Tibial nerve (tissue), 4 donors: ENCODE results near the gene TENT4A. TPM values are rescaled to one million over a fixed set of nuclear protein-coding genes. Genes with fewer than 3 reads are reported as not detected.

Experiments
- DNase-seq, 2 donors: peaks; one replicate each; pipeline ENCODE4 v3.0.0-alpha.2; 2019; ENCODE audit warnings: low spot score in 2 of 2
- H3K27ac ChIP-seq, 4 donors: fragments of 200-600 bp; sonication (generic) in 3 of 4; one replicate each; pipeline ENCODE4 v1.5.1; 2017 to 2019; ENCODE audit warnings: mild to moderate bottlenecking in 1 of 4
- H3K27me3 ChIP-seq, 2 donors: fragments of 200-600 bp; sonication (generic) in 1 of 2; one replicate each; pipeline versions ENCODE4 v1.5.1 to v1.6.0; 2017 to 2019
- H3K36me3 ChIP-seq, 3 donors: fragments of 200-600 bp; sonication (generic); one replicate each; pipeline ENCODE4 v1.5.1; 2018 to 2019
- H3K4me1 ChIP-seq, 4 donors: fragments of 200-600 bp; sonication (generic) in 3 of 4; one replicate each; pipeline ENCODE4 v1.5.1; 2017 to 2019
- H3K4me3 ChIP-seq, 4 donors: fragments of 200-600 bp; sonication (generic) in 3 of 4; one replicate each; pipeline ENCODE4 v1.5.1; 2017 to 2019; ENCODE audit warnings: mild to moderate bottlenecking in 1 of 4, moderate library complexity in 1 of 4
- H3K9me3 ChIP-seq, 4 donors: fragments of 200-600 bp; sonication (generic) in 3 of 4; one replicate each; pipeline ENCODE4 v1.5.1; 2017 to 2019
- CTCF ChIP-seq, 5 experiments: fragments of 200-600 bp in 3 of 5; fragments of 450-650 bp in 2 of 5; sonication (generic) in 3 of 5; IDR thresholded peaks; one replicate each; pipeline ENCODE4 v1.5.1; 2016 to 2019; ENCODE audit warnings: antibody characterized with exemption in 5 of 5, mild to moderate bottlenecking in 3 of 5, moderate library complexity in 2 of 5
- EP300 ChIP-seq, 2 donors: sonication (generic); formaldehyde crosslinking; IDR thresholded peaks; one replicate each; pipeline ENCODE4 v1.6.1; 2017; ENCODE audit warnings: antibody characterized with exemption in 2 of 2, mild to moderate bottlenecking in 1 of 2
- POLR2A ChIP-seq, 2 donors: fragments of 450-650 bp; IDR thresholded peaks; one replicate each; pipeline ENCODE4 v1.6.1; 2017; ENCODE audit warnings: antibody characterized with exemption in 2 of 2, mild to moderate bottlenecking in 2 of 2, moderate library complexity in 2 of 2
- WGBS, 2 donors: methylation state at CpG; one replicate each; pipeline ENCODE4 v1.1.5; 2018; 5-methylcytosine and 5-hydroxymethylcytosine counted together
- total RNA-seq, 4 donors: library from RNA; depleted of rRNA; stranded (reverse); fragments of >200 nt; gene quantifications; one replicate each; pipeline ENCODE4 v1.1.0, GENCODE V29; 2016

TENT4A gene
- total RNA-seq, 4 donors from 2014 or later = 22.7 to 34.1 (median 29.2) TPM

- H3K9me3 ChIP-seq = no peaks in the 10 kb centered on the region
- no peak for TF ChIP-seq EP300 (IDR thresholded peaks at IDR 0.05)
- no peak for TF ChIP-seq CTCF (IDR thresholded peaks at IDR 0.05)
- TF ChIP-seq POLR2A (IDR thresholded peaks at IDR 0.05) = no peak
- no peak for DNase-seq
- peak overlapping the region in 2 of 4 donors; percentile 63 to 74 for H3K27ac ChIP-seq
- WGBS, 2 donors = 26 to 30% methylated on average over 10 to 13 of the region's 13 CpGs
- H3K27me3 ChIP-seq = no peaks in the 10 kb centered on the region
- H3K4me1 ChIP-seq = peaks cover 0 to 78% (median 47%) of the 10 kb centered on the region in 4 donors
- peaks cover 0 to 4% (median 0%) of the 10 kb centered on the region in 3 donors for H3K36me3 ChIP-seq
- peak overlapping the region in 1 of 4 donors; percentile 6 for H3K4me3 ChIP-seq
Measured at GRCh38 chr5:6732634-6733410, 19.6 kb downstream of the TENT4A start.

GRCh38 chr5:6733411-6734242, 20.4 kb downstream of the TENT4A start:
- Histone ChIP-seq H3K27ac (peak overlapping the region in 2 of 4 donors; percentile 63 to 74), H3K4me1 (peaks cover 0 to 70% (median 43%) of the 10 kb centered on the region in 4 donors)

GRCh38 chr5:6734243-6734700, 21.0 kb downstream of the TENT4A start:
- H3K4me3 ChIP-seq = no peak overlapping the region
- WGBS, 2 donors = 60 to 68% methylated on average over 7 to 11 of the region's 11 CpGs
- no peaks in the 10 kb centered on the region for H3K9me3 ChIP-seq
- peaks cover 0 to 63% (median 39%) of the 10 kb centered on the region in 4 donors for H3K4me1 ChIP-seq
- H3K36me3 ChIP-seq = peaks cover 0 to 19% (median 3%) of the 10 kb centered on the region in 3 donors
- DNase-seq = peak in 1 of 2 donors; percentile 18
- H3K27me3 ChIP-seq = no peaks in the 10 kb centered on the region
- TF ChIP-seq CTCF (IDR thresholded peaks at IDR 0.05) = no peak
- TF ChIP-seq POLR2A (IDR thresholded peaks at IDR 0.05) = no peak
- no peak for TF ChIP-seq EP300 (IDR thresholded peaks at IDR 0.05)
- H3K27ac ChIP-seq = no peak overlapping the region

More at GRCh38 chr5:6733411-6734242, 20.4 kb downstream of the TENT4A start:
- Histone ChIP-seq H3K9me3 (no peaks in the 10 kb centered on the region), H3K36me3 (peaks cover 0 to 12% (median 0%) of the 10 kb centered on the region in 3 donors), H3K4me3 (peak overlapping the region in 1 of 4 donors; percentile 6), H3K27me3 (no peaks in the 10 kb centered on the region)
- 80 to 81% methylated on average over 21 of the region's 21 CpGs for WGBS, 2 donors
- DNase-seq = no peak
- TF ChIP-seq EP300 (IDR thresholded peaks at IDR 0.05) (no peak), POLR2A (IDR thresholded peaks at IDR 0.05) (no peak), CTCF (IDR thresholded peaks at IDR 0.05) (no peak)

GRCh38 chr5:6734781-6735180, 21.5 kb downstream of the TENT4A start:
- no peak for TF ChIP-seq EP300 (IDR thresholded peaks at IDR 0.05)
- TF ChIP-seq POLR2A (IDR thresholded peaks at IDR 0.05) = no peak
- TF ChIP-seq CTCF (IDR thresholded peaks at IDR 0.05) = no peak
- H3K4me1 ChIP-seq = peaks cover 0 to 58% (median 34%) of the 10 kb centered on the region in 4 donors
- 78 to 89% methylated on average over 5 of the region's 5 CpGs for WGBS, 2 donors
- H3K4me3 ChIP-seq = no peak overlapping the region
- no peak overlapping the region for H3K27ac ChIP-seq
- no peaks in the 10 kb centered on the region for H3K27me3 ChIP-seq
- peaks cover 0 to 24% (median 4%) of the 10 kb centered on the region in 3 donors for H3K36me3 ChIP-seq
- no peak for DNase-seq
- no peaks in the 10 kb centered on the region for H3K9me3 ChIP-seq
